HEK293 (cell line): ENCODE measurements around the gene DPH6.

ENCODE experiments used
- CTCF ChIA-PET: fragments of 350-600 bp; formaldehyde crosslinking; extraction: SDS; loops from one replicate; lab custom pipeline; 2021; ENCODE audit warnings: antibody characterized with exemption; lab: Yijun Ruan, JAX
- POLR2A ChIA-PET: fragments of 300-600 bp; formaldehyde crosslinking; extraction: SDS; loops from one replicate; lab custom pipeline; 2020; ENCODE audit warnings: antibody characterized with exemption, inconsistent platforms; lab: Yijun Ruan, JAX
- H3K27ac ChIP-seq: fragments of 200-500 bp; sonication (Bioruptor generic); 2 replicates; pipeline ENCODE4 v1.5.1; 2014; ENCODE audit warnings: low read depth, low read length, control low read depth, inconsistent platforms; ENCODE audit errors: extremely low read depth
- H3K36me3 ChIP-seq, 2 experiments: fragments of 200-500 bp in 1 of 2; sonication (Bioruptor generic) in 1 of 2; 1 replicate in 1 of 2; 2 replicates in 1 of 2; pipeline ENCODE4 v1.5.1; 2014 to 2017; ENCODE audit warnings: inconsistent platforms in 2 of 2, low read length in 2 of 2; ENCODE audit not compliant: control insufficient read depth in 2 of 2, insufficient read depth in 1 of 2
- H3K4me1 ChIP-seq: fragments of 200-500 bp; sonication (Bioruptor generic); 2 replicates; pipeline ENCODE4 v1.5.1; 2014; ENCODE audit warnings: mild to moderate bottlenecking, low read length, inconsistent platforms; ENCODE audit not compliant: control insufficient read depth, insufficient read depth
- H3K4me3 ChIP-seq: 2 replicates; pipeline ENCODE4 v1.5.1; 2011; ENCODE audit warnings: low read depth, mild to moderate bottlenecking, control low read depth, low read length, moderate library complexity
- H3K9me3 ChIP-seq: fragments of 200-500 bp; sonication (Bioruptor generic); 2 replicates; pipeline ENCODE4 v1.5.1; 2014; ENCODE audit warnings: low read depth, low read length, inconsistent platforms; ENCODE audit not compliant: control insufficient read depth, insufficient read depth
- BCL6B ChIP-seq: fragments of 450-650 bp; formaldehyde crosslinking; IDR thresholded peaks from 2 replicates; pipeline ENCODE4 v1.5.1; 2017; ENCODE audit warnings: missing biosample characterization, missing genetic modification characterization
- CTCF ChIP-seq: fragments of 450-650 bp; formaldehyde crosslinking; IDR thresholded peaks from 2 replicates; pipeline ENCODE4 v1.5.1; 2016; ENCODE audit warnings: missing biosample characterization, missing genetic modification characterization
- HOXA7 ChIP-seq: sonication (generic); formaldehyde crosslinking; IDR thresholded peaks from 2 replicates; pipeline ENCODE4 v1.8.1; 2022; ENCODE audit warnings: missing genetic modification reagents, borderline replicate concordance
- HOXC10 ChIP-seq: sonication (generic); formaldehyde crosslinking; IDR thresholded peaks from 2 replicates; pipeline ENCODE4 v1.8.1; 2023; ENCODE audit warnings: mild to moderate bottlenecking, missing genetic modification reagents
- SCRT1 ChIP-seq: fragments of 450-650 bp; formaldehyde crosslinking; IDR thresholded peaks from 2 replicates; pipeline ENCODE4 v1.5.1; 2016; ENCODE audit warnings: missing biosample characterization, missing genetic modification characterization, borderline replicate concordance
- SP7 ChIP-seq: fragments of 450-650 bp; formaldehyde crosslinking; IDR thresholded peaks from 2 replicates; pipeline ENCODE4 v1.5.1; 2016; ENCODE audit warnings: missing biosample characterization, missing genetic modification characterization
- ZBTB20 ChIP-seq: fragments of 450-650 bp; formaldehyde crosslinking; IDR thresholded peaks from 2 replicates; pipeline ENCODE4 v1.5.1; 2016; ENCODE audit warnings: missing biosample characterization, missing genetic modification characterization
- ZBTB26 ChIP-seq: fragments of 450-650 bp; formaldehyde crosslinking; optimal IDR thresholded peaks from 2 replicates; pipeline ENCODE3; 2016; ENCODE audit warnings: missing biosample characterization, mild to moderate bottlenecking, missing genetic modification characterization
- ZBTB44 ChIP-seq: fragments of 450-650 bp; IDR thresholded peaks from 2 replicates; pipeline ENCODE4 v1.5.1; 2018; ENCODE audit warnings: missing biosample characterization, mild to moderate bottlenecking, missing genetic modification characterization
- ZNF169 ChIP-seq: fragments of 450-650 bp; formaldehyde crosslinking; IDR thresholded peaks from 2 replicates; pipeline ENCODE4 v1.5.1; 2016; ENCODE audit warnings: missing biosample characterization, missing genetic modification characterization
- ZNF18 ChIP-seq: fragments of 450-650 bp; formaldehyde crosslinking; IDR thresholded peaks from 2 replicates; pipeline ENCODE4 v1.5.1; 2016; ENCODE audit warnings: missing biosample characterization, missing genetic modification characterization
- ZNF184 ChIP-seq: fragments of 450-650 bp; IDR thresholded peaks from 2 replicates; pipeline ENCODE4 v1.5.1; 2018; ENCODE audit warnings: missing biosample characterization, mild to moderate bottlenecking, missing genetic modification characterization
- ZNF23 ChIP-seq: fragments of 450-650 bp; formaldehyde crosslinking; IDR thresholded peaks from 2 replicates; pipeline ENCODE4 v1.5.1; 2016; ENCODE audit warnings: missing biosample characterization, missing genetic modification characterization, borderline replicate concordance
- ZNF366 ChIP-seq: fragments of 450-650 bp; formaldehyde crosslinking; conservative IDR thresholded peaks from 2 replicates; pipeline ENCODE4 v1.5.1; 2016; ENCODE audit warnings: missing biosample characterization, missing genetic modification characterization
- ZNF416 ChIP-seq: fragments of 450-650 bp; formaldehyde crosslinking; IDR thresholded peaks from 2 replicates; pipeline ENCODE4 v1.5.1; 2016; ENCODE audit warnings: missing biosample characterization, missing genetic modification characterization
- ZNF449 ChIP-seq: fragments of 450-650 bp; formaldehyde crosslinking; IDR thresholded peaks from 2 replicates; pipeline ENCODE4 v1.5.1; 2017; ENCODE audit warnings: missing biosample characterization, mild to moderate bottlenecking, missing genetic modification characterization, moderate library complexity
- ZNF473 ChIP-seq: fragments of 450-650 bp; formaldehyde crosslinking; IDR thresholded peaks from 2 replicates; pipeline ENCODE4 v1.5.1; 2017; ENCODE audit warnings: missing biosample characterization, missing genetic modification characterization
- ZNF549 ChIP-seq: fragments of 450-650 bp; IDR thresholded peaks from 2 replicates; pipeline ENCODE4 v1.5.1; 2018; ENCODE audit warnings: missing biosample characterization, missing genetic modification characterization, mild to moderate bottlenecking, inconsistent platforms, moderate library complexity
- ZNF558 ChIP-seq: fragments of 450-650 bp; formaldehyde crosslinking; IDR thresholded peaks from 2 replicates; pipeline ENCODE4 v1.5.1; 2016; ENCODE audit warnings: missing biosample characterization, missing genetic modification characterization
- ZNF626 ChIP-seq: fragments of 450-650 bp; sonication (Bioruptor Pico); formaldehyde crosslinking; IDR thresholded peaks from 2 replicates; pipeline ENCODE4 v1.5.1; 2018; ENCODE audit warnings: missing biosample characterization, missing genetic modification characterization, inconsistent platforms
- ZNF639 ChIP-seq: fragments of 450-650 bp; formaldehyde crosslinking; IDR thresholded peaks from 2 replicates; pipeline ENCODE4 v1.5.1; 2016; ENCODE audit warnings: missing biosample characterization, missing genetic modification characterization
- ZNF677 ChIP-seq: fragments of 450-650 bp; IDR thresholded peaks from 2 replicates; pipeline ENCODE4 v1.5.0; 2018; ENCODE audit warnings: missing biosample characterization, mild to moderate bottlenecking, missing genetic modification characterization, moderate library complexity
- ZNF837 ChIP-seq: fragments of 450-650 bp; formaldehyde crosslinking; IDR thresholded peaks from 2 replicates; pipeline ENCODE4 v1.5.1; 2016; ENCODE audit warnings: missing biosample characterization, missing genetic modification characterization
- ZSCAN16 ChIP-seq: fragments of 450-650 bp; formaldehyde crosslinking; IDR thresholded peaks from 2 replicates; pipeline ENCODE4 v1.5.1; 2016; ENCODE audit warnings: missing biosample characterization, missing genetic modification characterization

Gene DPH6

GRCh38 chr15:35460616-35461015 is 85.3 kb downstream of the DPH6 start:
- Histone ChIP-seq H3K4me1 (no peaks in the 10 kb centered on the region), H3K27ac (no peak overlapping the region), H3K4me3 (no peak overlapping the region), H3K9me3 (no peaks in the 10 kb centered on the region), H3K36me3 (no peaks in the 10 kb centered on the region)
- POLR2A ChIA-PET, result interaction anchor here (0.6 kb wide), 1 partner anchor 1653 kb away, joined by 4 read pairs; no protein-coding TSS in a partner anchor
- TF ChIP-seq ZNF18 (tag by site-specific recombination) (no peak), ZBTB26 (no peak), ZNF626 (tag by site-specific recombination) (no peak), ZNF366 (no peak), ZNF677 (no peak)
- CTCF ChIA-PET, result interaction anchor here (0.5 kb wide), 1 partner anchor 15 kb away, joined by 4 read pairs; no protein-coding TSS in a partner anchor

- no peak overlapping the region for H3K4me3 ChIP-seq
- no peak for TF ChIP-seq ZNF837 (tag by site-specific recombination)
- no peak for TF ChIP-seq ZNF184 (tag by site-specific recombination)
- no peak for TF ChIP-seq CTCF (tag by site-specific recombination)
- TF ChIP-seq ZNF473 (tag by site-specific recombination), result no peak
- no peak for TF ChIP-seq HOXC10 (CRISPR knock-in tag)
- TF ChIP-seq ZSCAN16 (tag by site-specific recombination), result no peak
- no peak for TF ChIP-seq ZNF449 (tag by site-specific recombination)
- no peak for TF ChIP-seq BCL6B
- no peak for TF ChIP-seq ZNF169 (tag by site-specific recombination)
- no peak for TF ChIP-seq SP7 (tag by site-specific recombination)
- no peak for TF ChIP-seq ZNF416 (tag by site-specific recombination)
- TF ChIP-seq ZNF639, result no peak
- no peak for TF ChIP-seq SCRT1 (tag by site-specific recombination)
- no peak for TF ChIP-seq ZNF558 (tag by site-specific recombination)
- no peak for TF ChIP-seq ZBTB44 (tag by site-specific recombination)
- no peak for TF ChIP-seq HOXA7 (CRISPR knock-in tag)
- TF ChIP-seq ZNF549, result no peak
- no peak for TF ChIP-seq ZBTB20
- TF ChIP-seq ZNF23 (tag by site-specific recombination), result no peak
- H3K4me1 ChIP-seq, result no peaks in the 10 kb centered on the region
- CTCF ChIA-PET, result no interaction called here
- H3K36me3 ChIP-seq, result no peaks in the 10 kb centered on the region
- H3K27ac ChIP-seq, result no peak overlapping the region
- POLR2A ChIA-PET, result no interaction called here
- H3K9me3 ChIP-seq, result no peaks in the 10 kb centered on the region
These were observed 87.6 kb downstream of the DPH6 start for GRCh38 chr15:35458176-35458856.
